Measurements from ENCODE around the gene DNAJB14. TPM values are rescaled to one million over a fixed set of nuclear protein-coding genes. Genes with fewer than 3 reads are reported as not detected.

DNAJB14 gene
- total and polyA plus RNA-seq, 2 donors from 2014 or later = 8.1 to 51.7 TPM

DNA sequence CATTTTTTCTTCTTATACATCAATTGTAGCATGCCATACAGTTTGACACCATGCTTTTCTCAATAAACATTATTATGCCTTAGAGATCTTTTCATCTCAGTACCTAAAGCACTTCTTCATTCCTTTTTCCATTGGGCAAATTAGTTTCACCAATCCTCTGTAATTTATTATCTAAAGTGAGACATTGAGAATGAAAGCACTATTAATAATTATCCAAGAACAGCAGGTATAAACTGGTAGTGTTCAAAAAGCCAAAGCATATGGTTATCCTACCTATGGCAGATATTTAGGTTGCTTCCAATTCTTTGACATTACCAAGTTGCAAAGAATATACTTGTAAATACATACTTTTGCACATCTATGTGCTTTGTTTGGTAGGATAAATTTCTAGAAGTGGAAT is 67.8 kb downstream of the DNAJB14 start:
- no peak overlapping the region for H3K4me3 ChIP-seq (ENCODE audit: low read length in 3 of 3)
- DNase-seq (peak in 2 of 5 donors; percentile 9 to 14), FAIRE-seq (peak; percentile 55)
- peaks cover 0 to 5% (median 0%) of the 10 kb centered on the region in 3 donors for H3K4me1 ChIP-seq (ENCODE audit: control insufficient read depth in 2 of 3, insufficient read depth in 2 of 3, low read depth in 1 of 3, low read length in 3 of 3)
- no peak for TF ChIP-seq CTCF (IDR thresholded peaks at IDR 0.05; ENCODE audit: borderline replicate concordance, extremely low read depth, insufficient read depth)
- H3K9ac ChIP-seq (ENCODE audit: low read length in 3 of 3) = no peak overlapping the region
- H3K36me3 ChIP-seq (ENCODE audit: control insufficient read depth in 2 of 3, insufficient read depth in 3 of 3, low read length in 3 of 3) = peaks cover 13 to 18% (median 13%) of the 10 kb centered on the region in 3 donors
- no peaks in the 10 kb centered on the region for H3K9me3 ChIP-seq (ENCODE audit: control insufficient read depth in 2 of 3, insufficient read depth in 1 of 3, low read length in 3 of 3)
- H3K27ac ChIP-seq (ENCODE audit: low read depth in 2 of 2, low read length in 2 of 2) = no peak overlapping the region
- H3K27me3 ChIP-seq (ENCODE audit: control insufficient read depth, insufficient read depth, low read length) = no peaks in the 10 kb centered on the region
- intact Hi-C loops (cut with DNase I) = no loop called here

DNA sequence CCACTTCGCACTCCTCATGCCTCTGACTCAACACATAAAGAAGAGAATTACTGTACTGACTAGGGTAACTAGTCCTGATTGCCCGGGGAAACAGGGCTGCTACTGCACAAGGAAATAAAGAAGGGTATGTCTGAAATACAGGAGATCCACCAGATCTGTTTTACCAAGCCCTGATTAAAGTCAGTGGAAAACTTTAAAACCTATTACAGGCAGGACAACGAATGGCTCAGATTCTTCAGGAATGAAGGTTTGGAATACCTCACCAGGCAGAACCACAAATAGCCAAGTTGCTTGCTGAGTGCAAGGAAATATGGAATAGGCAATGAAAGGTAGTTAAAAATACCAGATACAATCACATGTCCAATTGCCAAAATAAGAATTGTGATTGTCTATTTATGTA is 69.5 kb downstream of the DNAJB14 start:
- Histone ChIP-seq H3K36me3 (ENCODE audit: control insufficient read depth in 2 of 3, insufficient read depth in 3 of 3, low read length in 3 of 3) (peaks cover 13 to 18% (median 13%) of the 10 kb centered on the region in 3 donors), H3K27me3 (ENCODE audit: control insufficient read depth, insufficient read depth, low read length) (no peaks in the 10 kb centered on the region), H3K27ac (ENCODE audit: low read depth in 2 of 2, low read length in 2 of 2) (no peak overlapping the region), H3K9ac (ENCODE audit: low read length in 3 of 3) (no peak overlapping the region), H3K4me1 (ENCODE audit: control insufficient read depth in 2 of 3, insufficient read depth in 2 of 3, low read depth in 1 of 3, low read length in 3 of 3) (peaks cover 0 to 5% (median 0%) of the 10 kb centered on the region in 3 donors), H3K4me3 (ENCODE audit: low read length in 3 of 3) (no peak overlapping the region), H3K9me3 (ENCODE audit: control insufficient read depth in 2 of 3, insufficient read depth in 1 of 3, low read length in 3 of 3) (no peaks in the 10 kb centered on the region)
- TF ChIP-seq CTCF (IDR thresholded peaks at IDR 0.05; ENCODE audit: borderline replicate concordance, extremely low read depth, insufficient read depth) = no peak
- DNase-seq (no peak), FAIRE-seq (no peak)
- intact Hi-C loops (cut with DNase I) = no loop called here

DNA sequence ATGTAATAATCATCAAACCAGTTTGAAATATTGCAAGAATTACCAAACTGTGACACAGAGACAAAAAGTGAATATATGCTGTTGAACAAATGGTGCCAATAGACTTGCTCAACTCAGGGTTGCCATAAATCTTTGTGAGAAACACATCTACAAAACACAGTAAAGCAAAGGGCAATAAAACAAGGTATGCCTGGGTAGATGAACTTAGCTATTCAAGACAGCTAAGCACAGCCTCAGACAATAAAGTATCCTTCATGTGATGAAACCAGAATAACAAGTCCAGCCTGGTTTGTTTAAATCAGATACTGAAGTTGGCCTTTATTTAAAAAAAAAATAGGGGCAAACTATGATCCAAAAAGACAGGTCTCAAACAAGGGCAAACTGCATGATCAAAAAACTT is 71.3 kb downstream of the DNAJB14 start:
- DNase-seq = peak in 1 of 5 donors; percentile 8
- H3K4me3 ChIP-seq (ENCODE audit: low read length in 3 of 3) = no peak overlapping the region
- TF ChIP-seq CTCF (IDR thresholded peaks at IDR 0.05; ENCODE audit: borderline replicate concordance, extremely low read depth, insufficient read depth) = no peak
- H3K27me3 ChIP-seq (ENCODE audit: control insufficient read depth, insufficient read depth, low read length) = no peaks in the 10 kb centered on the region
- FAIRE-seq = no peak
- H3K9me3 ChIP-seq (ENCODE audit: control insufficient read depth in 2 of 3, insufficient read depth in 1 of 3, low read length in 3 of 3) = no peaks in the 10 kb centered on the region
- peaks cover 0 to 5% (median 0%) of the 10 kb centered on the region in 3 donors for H3K4me1 ChIP-seq (ENCODE audit: control insufficient read depth in 2 of 3, insufficient read depth in 2 of 3, low read depth in 1 of 3, low read length in 3 of 3)
- H3K9ac ChIP-seq (ENCODE audit: low read length in 3 of 3) = no peak overlapping the region
- no peak overlapping the region for H3K27ac ChIP-seq (ENCODE audit: low read depth in 2 of 2, low read length in 2 of 2)
- intact Hi-C loops (cut with DNase I) = no loop called here
- H3K36me3 ChIP-seq (ENCODE audit: control insufficient read depth in 2 of 3, insufficient read depth in 3 of 3, low read length in 3 of 3) = peaks cover 5 to 6% (median 5%) of the 10 kb centered on the region in 3 donors

DNA sequence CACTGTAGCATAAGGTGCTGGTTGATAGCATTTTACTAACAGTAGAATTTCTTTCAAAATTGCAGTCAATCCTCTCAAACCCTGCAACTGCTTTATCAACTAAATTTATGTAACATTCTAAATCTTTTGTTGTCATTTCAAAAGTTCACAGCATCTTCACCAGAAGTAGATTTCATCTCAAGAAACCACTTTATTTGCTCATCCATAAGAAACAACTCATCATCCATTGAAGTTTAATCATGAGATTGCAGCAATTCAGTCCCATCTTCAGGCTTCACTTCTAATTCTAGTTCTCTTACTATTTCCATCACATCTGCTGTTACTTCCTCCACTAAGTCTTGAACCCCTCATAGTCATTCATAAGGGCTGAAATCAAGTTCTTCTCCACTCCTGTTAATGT is 73.8 kb downstream of the DNAJB14 start:
- Histone ChIP-seq H3K9ac (ENCODE audit: low read length in 3 of 3) (no peak overlapping the region), H3K4me1 (ENCODE audit: control insufficient read depth in 2 of 3, insufficient read depth in 2 of 3, low read depth in 1 of 3, low read length in 3 of 3) (no peaks in the 10 kb centered on the region), H3K27ac (ENCODE audit: low read depth in 2 of 2, low read length in 2 of 2) (no peak overlapping the region), H3K36me3 (ENCODE audit: control insufficient read depth in 2 of 3, insufficient read depth in 3 of 3, low read length in 3 of 3) (no peaks in the 10 kb centered on the region), H3K27me3 (ENCODE audit: control insufficient read depth, insufficient read depth, low read length) (no peaks in the 10 kb centered on the region), H3K9me3 (ENCODE audit: control insufficient read depth in 2 of 3, insufficient read depth in 1 of 3, low read length in 3 of 3) (no peaks in the 10 kb centered on the region), H3K4me3 (ENCODE audit: low read length in 3 of 3) (no peak overlapping the region)
- DNase-seq (no peak), FAIRE-seq (no peak)
- no peak for TF ChIP-seq CTCF (IDR thresholded peaks at IDR 0.05; ENCODE audit: borderline replicate concordance, extremely low read depth, insufficient read depth)
- intact Hi-C loops (cut with DNase I) = no loop called here

All from kidney (tissue), 14 donors.